ENCODE measurements around the gene SEMA5B.

DNA sequence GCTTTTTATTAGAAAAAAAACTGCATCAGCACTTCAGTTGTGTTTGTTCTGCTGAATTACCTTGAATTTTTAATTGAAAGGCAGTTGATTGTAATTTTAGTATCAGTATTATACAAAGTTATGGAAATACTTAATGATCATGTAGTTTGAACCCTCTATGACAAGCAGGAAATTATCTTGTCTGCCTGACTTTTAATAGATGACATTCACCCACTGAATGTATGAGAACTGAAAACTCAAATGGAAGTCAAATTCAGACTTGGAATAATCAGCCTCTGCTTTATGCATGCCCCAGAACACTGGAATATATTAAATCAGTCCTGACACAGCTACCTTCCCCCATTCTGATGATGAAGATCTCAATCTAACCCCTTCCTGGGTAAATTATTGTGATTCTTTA lies 159.2 kb downstream of the SEMA5B start:
- TF ChIP-seq POLR2A (IDR thresholded peaks at IDR 0.05; ENCODE audit: low read length) (no peak), GATA1 (IDR thresholded peaks at IDR 0.05; ENCODE audit: low read depth, low read length) (no peak)

Measured in erythroblast (primary cell).